ENCODE measurements around the gene OSBPL2.

OSBPL2 gene

DNA sequence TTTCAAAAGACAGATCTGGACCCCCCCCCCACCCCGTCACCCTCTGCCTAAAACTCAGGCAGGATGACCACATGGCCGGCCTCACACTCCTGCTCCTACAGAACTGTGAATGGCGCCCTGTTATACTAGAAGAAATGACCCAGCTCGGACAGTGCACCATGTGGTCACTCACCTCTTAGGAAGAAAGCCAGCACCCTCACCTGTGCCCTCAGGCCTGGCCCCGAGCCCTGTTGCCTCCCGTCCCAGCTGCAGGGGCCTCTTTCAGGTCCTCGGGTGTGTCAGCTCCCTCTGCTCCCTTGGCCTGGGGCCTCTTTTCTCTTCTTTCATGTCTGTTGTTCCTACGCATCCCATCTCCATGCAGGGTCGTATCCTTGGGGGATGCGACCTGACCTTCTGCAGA lies 23.7 kb downstream of the OSBPL2 start:
- no peak for DNase-seq

DNA sequence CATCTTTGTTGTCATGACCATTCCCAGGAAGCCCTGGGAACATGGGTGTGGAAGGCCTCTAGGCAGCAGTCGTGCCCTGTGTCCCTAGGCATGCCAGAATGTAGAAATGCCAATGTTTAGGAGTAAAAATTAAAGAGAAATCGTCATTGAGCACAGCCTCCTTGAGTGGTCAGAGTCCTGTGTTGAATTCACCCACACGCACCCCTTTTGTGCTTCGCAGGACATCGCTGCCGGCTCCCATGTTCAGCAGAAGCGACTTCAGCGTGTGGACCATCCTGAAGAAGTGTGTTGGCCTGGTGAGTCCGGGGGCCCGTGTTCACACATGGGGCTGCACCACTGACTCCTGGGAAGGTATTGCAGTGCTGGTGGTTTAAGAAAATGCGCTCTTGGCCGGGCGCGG lies 25.1 kb downstream of the OSBPL2 start:
- no peak for DNase-seq

DNA sequence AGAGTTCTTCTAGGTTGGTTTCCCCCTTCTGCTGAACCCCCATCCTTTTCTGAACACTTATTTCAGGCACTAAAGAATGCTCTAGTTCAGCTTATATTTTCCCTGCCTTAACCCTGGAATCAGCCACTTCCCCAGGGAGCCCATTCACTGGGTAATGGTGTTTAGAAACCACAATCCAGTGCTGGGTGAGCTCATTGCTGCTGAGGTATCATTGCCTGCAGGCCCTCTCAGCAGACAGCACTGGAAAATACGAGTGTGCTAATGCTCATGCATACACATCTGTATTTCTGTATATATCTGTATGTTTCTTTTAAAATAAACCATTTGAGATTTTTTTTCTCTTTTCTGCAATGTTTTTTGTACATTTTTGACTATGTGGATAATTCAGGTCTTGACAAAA lies 27.0 kb downstream of the OSBPL2 start:
- DNase-seq = no peak

DNA sequence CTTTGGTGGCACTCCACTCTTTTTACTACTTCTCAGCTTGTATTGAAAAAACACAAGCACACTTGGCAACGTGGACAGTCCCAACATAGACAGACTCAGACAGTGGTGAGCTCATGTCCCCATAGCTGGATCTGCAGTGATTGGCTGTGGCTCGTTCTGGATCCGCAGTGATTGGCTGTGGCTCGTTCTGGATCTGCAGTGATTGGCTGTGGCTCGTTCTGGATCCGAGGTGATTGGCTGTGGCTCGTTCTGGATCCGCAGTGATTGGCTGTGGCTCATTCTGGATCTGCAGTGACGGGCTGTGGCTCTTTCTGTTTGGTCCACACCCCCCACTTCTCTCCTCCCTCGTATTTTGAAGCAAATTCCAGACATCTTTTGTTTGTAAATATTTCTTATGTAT lies 28.0 kb downstream of the OSBPL2 start:
- no peak for DNase-seq

DNA sequence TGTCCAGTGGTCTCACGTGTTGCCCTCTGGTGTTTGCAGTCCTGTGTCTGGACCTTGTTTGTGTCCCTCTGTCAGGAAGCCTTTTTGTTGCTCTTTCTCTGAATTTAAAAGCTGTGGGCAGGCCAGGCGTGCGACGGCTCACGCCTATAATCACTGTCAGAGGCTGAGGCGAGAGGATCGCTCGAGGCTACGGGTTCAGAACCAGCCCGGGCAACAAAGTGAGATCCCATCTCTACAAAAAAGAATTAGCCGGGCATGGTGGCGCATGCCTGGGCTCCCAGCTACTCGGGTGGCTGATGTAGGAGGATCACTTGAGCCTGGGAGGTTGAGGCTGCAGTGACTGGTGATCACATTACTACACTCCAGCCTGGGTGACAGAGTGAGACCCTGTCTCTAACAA lies 28.5 kb downstream of the OSBPL2 start:
- no peak for DNase-seq

DNA sequence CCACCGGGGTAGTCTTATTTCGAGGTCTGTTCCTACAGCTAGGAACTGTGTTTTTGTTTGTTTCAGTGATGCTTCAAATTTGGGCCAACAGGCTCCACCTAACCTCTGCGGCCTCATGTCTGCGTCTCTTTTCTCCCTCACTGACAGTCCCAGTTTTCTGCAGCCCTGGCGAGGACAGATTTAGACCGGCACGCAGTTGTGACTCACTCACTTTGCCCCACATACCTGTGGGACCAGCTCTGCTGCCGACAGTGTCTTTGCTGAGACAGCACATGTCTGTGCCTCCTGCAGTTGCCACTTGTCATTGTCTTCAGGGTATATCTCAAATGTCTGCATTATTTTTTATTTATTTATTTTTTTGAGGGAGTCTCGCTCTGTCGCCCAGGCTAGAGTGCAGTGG lies 29.2 kb downstream of the OSBPL2 start:
- DNase-seq = no peak

DNA sequence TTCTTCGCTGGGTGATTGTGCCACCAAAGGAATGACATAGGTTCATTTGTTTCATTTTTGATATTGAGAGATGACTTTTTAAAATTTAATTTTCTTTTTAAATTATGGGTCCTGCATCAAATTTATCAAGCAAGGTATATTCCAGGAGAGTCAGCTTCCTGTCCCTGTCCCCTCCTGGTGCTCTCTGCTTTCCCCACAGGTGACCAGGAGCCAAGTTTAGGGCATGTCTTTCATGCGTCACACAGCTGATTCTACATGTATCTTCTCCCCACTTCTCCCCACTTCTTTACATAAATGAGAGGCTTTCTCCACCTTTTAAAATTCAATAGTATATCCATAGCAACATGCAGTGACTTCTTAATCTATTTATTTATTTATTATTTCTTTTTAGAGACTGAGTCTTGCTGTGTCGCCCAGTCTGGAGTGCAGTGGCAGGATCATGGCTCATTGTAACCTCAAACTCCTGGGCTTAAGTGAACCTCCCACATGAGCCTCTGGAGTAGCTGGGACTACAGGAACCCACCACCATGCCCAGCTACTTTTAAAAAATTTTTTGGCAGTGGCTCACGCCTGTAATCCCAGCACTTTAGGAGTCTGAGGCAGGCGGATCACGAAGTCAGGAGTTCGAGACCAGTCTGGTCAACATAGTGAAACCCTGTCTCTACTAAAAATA lies 30.0 kb downstream of the OSBPL2 start:
- DNase-seq = no peak

DNA sequence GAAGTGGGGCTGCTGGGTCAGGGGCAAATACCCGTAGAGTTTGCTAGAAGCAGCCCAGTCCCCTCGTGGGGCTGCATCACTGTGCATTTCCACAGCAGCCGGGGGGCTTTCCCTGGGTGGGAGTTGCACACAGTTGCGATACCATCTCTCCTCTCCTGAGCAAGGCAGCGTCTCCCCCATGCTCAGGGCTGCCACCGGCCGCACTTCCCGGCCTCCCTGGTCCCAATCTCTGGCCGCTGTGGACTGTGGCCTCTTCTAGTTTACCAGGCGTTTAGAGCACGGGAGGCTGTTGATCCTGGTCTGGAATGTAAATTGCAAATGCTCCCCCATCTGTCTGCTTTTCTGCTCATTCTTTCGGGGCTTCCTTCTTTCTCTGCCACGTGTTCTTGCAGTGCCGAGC lies 31.1 kb downstream of the OSBPL2 start:
- no peak for DNase-seq

DNA sequence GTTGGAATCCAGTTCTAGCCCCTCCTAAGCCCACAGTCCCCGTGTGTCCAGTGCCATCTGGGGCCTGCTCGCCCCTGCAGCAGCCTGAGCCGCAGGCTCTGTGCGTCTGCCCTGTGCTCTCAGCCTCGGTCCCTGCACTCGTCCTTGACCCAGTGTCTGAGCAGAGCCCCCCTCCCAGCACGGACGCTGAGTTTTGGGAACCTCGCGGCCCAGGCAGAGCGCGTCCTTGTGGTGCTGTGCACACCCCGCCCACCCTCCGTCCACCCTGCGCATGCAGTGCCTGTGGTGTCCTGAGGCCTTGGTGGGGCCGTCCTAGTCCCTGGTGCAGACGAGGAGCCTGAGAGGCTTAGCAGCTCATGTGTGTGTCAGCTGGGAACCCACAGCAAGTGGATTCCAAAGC lies 31.6 kb downstream of the OSBPL2 start:
- DNase-seq = no peak

DNA sequence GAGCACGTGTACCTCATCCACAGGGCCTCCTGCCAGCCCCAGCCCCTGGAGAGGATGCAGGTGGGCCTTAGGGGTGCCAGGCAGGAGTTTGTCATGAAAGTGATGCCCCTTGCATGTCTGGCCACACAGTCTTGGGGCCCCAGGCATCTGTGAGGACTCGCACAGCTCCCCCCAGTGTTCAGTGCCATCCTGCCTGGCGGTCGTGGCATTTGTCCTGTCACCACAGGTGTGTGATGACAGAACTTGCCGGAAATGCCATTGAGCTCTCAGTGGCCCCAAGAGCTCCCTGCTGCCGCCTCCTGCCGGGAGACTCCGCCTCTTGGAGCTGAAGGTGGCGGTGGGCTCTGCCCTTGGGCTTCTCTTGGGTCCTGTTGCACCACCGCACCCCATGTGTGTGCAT lies 33.9 kb downstream of the OSBPL2 start:
- no peak for DNase-seq

DNA sequence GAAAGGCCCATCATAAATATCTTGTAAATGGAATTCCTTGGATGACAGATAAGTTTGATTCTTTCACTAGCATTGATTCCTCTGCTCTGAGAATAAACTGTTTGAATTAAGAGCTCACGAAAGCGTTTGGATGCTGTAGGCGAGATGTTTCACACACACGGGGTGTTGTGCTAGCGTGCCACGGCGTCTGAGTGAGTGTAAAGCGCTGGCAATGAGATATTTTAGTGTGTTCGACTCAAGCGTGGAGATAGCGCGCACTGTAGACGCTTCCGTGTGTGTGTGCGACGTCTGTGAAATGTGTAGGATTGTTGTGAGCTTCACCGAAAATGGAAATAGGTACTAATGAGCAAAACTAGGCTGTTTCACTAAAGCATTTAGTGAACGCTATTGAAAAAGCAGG lies 35.1 kb downstream of the OSBPL2 start:
- no peak for DNase-seq

DNA sequence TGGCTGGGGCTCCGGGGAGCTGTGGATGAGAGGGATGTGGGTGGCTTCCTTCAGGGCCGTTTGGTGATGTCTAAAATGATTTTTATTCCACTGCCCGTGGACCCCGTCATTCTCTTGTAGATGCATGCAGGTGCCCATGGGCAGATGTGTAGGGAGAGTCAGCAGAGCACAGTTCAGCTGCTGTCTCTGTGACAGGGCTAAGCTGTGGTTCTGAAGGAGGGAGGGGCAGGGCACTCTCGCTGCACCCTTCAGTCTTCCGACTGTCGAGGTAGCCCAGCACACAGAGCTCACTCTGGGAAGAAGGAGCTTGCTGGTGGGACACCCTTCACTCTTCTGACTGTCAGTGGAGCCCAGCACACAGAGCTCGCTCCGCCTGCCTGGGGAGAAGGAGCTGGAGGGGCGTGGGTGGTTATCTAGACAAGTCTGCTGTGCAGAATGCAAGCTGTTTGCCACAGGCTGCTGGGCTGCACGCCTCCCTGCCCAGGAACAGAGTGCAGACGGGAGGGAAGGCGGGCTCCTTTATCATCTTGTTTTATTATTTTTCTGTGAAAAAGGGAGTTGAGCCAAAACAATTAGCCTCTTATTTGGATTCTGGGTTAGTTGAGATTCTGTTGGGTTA lies 36.1 kb downstream of the OSBPL2 start:
- DNase-seq = no peak

DNA sequence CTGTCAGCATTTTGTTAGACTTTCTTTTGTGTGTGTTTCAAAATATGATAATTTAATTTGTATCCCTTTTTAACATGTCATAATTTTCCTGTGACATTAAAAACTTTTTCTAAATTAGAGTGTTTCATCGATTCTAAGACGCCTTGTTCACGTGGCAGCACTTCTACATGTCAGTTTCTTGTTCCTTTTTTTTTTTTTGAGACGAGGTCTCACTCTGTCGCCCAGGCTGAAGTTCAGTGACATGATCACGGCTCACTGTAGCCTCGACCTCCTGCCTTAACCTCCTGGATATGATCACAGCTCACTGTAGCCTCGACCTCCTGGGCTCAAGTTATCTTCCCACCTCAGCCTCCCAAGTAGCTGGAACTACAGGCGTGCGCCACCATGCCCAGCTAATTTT lies 36.9 kb downstream of the OSBPL2 start:
- DNase-seq = no peak

DNA sequence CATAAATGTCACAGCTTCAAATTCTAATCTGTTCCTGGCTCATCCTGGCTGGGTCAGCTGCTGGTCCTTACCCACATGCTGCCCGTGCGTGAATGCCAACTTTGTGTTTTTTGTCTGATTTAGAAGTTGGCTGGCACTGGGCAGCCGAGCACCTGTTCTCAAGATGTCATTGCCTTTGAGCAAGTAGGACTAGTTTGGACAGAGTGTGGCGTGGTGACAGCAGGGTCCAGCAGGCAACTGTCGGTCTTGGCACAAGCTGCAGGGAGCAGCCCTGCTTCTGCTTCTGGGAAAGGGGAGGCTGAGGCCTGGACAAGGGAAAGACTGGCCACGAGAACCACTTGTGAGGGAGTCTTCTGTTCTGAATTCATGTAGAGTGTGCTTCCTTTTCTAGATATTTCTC lies 38.1 kb downstream of the OSBPL2 start:
- no peak for DNase-seq

DNA sequence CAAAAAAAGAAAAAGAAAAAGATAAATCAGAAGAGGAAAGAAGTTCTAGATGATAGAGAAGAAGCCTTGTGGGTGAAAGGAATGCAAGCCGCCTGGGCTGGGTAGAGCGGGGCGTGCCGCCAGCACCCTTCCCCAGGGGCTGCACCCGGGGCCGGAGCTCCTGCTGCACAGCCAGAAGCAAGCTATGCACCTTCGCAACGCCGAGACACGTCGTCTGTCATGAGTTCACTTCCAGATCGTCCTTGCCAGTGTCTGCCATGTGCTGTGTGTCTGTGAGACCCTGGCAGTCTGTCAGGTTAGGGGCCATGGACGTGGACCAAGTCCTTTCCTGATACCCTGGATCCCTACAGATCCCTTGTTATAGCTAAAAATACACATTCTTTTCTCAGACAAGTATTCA lies 38.9 kb downstream of the OSBPL2 start:
- no peak for DNase-seq

DNA sequence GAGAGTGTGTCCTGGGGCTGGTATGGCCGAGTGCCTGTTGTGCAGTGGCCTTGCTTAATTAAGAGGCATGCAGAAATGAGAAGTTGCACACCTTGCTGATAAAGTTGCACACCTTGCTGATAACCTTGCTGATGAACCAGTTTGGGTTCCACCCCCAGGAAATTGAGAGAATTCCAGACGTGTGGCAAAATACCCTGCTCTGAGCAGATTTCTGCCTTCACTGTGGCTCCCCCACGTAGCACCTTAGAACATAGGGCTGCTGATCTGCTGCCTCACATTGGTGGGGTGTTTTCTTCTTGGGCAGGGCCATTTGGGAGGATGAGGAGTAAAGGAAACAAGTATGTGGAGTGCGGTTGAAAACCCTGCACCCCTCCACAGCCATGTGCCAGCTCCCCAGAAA lies 42.0 kb downstream of the OSBPL2 start:
- no peak for DNase-seq

DNA sequence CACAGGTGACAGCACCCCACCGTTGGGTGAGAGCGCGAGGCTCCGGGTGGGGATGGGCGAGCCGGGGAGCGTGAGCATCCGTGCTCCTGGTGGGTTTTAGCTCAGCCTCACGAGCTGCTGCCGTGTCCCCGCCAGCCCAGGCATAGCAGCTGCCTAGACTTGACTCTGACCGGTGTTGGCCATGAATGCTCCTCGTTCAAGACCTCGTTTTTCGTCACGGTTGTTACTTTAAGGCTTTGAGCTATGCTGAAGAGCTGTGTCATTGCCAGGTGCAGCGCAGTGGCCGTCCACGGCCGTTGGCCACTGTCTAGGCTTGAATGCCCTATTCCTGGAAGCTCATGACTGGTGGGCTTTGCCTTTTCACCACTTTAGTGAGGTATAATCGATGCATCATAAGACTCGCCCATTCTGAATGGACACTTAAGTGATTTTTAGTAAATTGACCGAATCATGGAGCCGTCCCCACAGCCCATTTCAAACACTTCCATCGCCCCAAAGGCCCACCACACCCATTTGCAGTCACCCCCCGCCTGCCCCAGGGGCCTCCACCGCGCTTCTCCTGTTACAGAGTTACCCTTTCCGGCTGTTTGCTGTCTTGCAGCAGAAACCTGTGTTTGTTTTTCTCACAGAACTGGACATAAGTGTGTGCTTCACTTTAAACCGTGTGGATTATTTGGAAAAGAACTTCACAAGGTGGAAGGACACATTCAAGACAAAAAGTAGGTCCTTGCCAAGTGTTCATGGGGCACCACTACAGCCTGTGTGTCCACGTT lies 43.0 kb downstream of the OSBPL2 start:
- DNase-seq = no peak

DNA sequence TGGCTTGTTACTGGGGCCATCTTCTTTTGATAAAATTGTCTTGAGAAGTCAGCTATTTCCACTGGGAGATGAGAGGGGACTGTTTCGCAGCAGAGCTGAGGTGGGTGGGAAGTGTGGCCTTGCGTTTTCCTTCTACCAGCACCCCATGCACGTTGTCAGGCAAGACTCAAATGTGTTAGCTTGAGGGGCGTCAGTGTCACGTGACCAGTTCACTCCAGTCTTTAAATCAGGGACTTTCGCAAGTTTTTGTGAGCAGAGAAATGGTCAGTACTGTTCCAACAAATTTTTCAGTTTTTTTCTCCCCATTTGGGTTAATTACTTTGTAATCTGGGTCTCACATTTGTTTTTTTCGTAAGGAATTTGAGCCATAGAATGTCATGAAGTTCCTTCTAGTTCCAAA lies 43.8 kb downstream of the OSBPL2 start:
- no peak for DNase-seq

DNA sequence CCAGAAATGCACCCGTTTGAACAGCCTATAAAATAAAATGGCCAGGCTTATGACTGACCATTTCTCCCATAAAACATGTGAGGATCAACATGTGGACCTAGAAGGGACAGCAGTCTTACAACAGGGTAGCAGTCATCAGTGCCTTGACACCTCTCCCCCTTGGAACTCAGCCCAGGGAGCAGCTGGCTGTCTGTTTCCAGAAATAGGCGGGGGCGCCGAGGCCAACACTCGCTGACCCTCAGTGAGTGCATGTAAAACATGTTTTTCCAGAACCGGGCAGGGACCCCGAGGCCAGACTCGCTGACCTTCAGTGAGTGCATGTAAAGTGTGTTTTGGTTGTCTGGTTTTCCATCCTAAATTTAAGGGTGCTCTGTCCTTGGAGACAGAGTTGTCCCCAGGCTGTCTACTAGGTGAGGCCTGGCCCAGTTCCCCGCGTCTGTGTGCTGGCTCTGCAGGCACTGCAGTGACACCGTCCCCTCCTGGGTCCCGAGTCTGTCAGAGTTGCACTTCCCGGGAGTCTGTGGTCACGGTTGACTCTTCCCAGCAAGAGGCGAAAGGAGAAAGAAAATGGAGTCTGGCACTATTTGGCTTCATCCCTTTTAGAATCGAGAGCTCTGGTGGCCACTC lies 44.7 kb downstream of the OSBPL2 start:
- DNase-seq = no peak

DNA sequence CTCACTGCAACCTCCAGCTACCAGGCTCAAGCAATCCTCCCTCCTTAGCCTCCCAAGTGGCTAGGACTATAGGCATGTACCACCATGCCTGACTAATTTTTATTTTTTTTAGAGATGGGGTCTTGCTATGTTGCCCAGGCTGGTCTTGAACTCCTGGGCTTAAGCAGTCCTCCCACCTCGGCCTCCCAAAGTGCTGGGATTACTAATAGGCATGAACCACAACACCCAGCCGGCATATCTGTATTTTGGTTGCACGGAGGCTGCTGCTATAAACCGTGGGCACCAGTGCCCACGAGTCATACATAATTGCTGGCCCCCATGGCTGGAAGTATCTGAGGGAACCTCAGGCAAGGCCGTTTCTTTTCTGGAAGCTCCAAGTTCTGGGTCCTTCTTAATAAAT lies 46.1 kb downstream of the OSBPL2 start:
- no peak for DNase-seq

DNA sequence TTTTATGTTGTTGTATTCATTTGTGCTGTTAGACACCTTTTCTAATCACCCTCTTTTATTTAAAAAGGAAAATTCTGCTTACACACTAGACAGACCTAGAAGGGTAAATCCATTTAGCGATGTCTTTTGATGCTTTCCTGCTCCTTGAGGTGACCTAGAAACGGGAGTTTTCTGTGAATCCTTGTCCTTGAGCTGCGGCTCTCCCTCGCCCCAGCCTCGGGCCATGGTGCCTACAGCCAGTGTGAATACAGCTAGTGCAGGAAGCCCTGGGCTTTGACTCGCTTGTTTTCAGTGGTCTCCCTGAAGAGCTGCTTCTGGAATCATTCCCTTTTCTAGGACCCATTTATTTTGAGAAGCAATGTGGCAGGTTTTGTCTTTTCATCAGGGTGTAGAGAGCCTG lies 46.8 kb downstream of the OSBPL2 start:
- no peak for DNase-seq

DNA sequence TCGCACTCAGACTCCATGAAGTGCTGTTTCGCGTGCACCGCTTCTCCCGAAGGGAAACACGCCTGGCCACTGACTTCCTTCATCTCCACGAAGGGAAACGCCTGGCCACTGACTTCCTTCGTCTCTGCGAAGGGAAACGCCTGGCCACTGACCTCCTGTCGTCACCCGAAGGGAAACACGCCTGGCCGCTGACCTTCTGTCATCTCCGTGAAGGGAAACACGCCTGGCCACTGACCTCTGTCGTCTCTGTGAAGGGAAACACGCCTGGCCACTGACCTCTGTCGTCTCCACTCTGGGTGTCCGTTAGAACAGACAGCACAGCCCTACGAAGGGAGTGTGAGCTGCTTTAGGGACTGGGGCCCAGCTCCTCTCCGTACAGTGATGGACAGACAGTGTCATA lies 47.4 kb downstream of the OSBPL2 start:
- no peak for DNase-seq

DNA sequence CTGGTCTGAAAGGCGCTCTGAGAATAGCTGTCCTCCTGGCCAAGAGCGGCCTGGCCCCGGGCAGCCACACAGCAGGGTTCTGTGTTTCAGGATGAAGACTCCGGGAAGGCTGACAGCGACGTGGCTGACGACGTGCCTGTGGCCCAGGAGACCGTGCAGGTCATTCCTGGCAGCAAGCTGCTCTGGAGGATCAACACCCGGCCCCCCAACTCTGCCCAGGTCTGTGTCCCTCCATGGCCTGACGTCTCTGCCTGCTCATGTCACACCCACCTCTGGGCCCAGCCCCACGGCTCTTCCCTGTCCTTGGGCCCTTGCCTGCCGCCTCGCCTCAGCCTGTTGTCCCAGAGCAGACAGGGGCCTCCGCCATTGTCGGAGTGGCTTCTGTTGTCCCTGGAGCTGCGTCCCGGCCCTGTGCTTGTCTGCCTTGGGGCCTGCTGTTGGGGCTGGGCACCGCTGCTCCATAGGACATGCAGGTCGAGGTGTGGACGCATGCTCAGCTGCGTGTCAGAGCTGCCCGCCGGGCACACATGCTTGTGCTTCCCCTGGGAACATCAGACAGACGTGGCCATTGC lies 48.3 kb downstream of the OSBPL2 start:
- no peak for DNase-seq

DNA sequence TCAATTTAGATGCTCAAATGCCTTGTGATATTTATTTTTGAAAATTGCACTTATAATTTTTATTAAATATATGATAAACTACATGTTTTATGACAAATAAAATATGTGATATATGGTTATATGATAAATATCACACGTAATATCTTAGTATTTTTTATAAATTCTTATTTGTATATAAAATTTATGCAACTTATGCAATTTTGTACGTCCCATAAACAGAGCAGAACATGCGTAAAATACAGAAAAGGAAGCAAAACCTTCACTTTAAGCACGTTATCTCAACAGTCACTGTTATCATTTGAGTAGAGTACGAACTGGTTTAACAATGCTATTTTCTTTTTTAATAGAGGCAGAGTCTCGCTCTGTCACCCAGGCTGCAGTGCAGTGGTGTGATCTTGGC lies 48.8 kb downstream of the OSBPL2 start:
- no peak for DNase-seq

Data from 8988T (cell line).